GM12878 (cell line): ENCODE data around the gene SLC35F3. TPM values are rescaled to one million over a fixed set of nuclear protein-coding genes. Genes with fewer than 3 reads are reported as not detected.

Experiments
- CHD1 ChIP-seq: IDR thresholded peaks from 2 replicates; pipeline ENCODE4 v1.6.1; 2012; ENCODE audit warnings: low read depth, low read length, improper control_type of control experiment
- CHD4 ChIP-seq: fragments of 200-600 bp; sonication (generic); IDR thresholded peaks from 2 replicates; pipeline ENCODE4 v1.6.1; 2016; ENCODE audit warnings: mild to moderate bottlenecking
- EZH2 ChIP-seq: IDR thresholded peaks from 2 replicates; pipeline ENCODE4 v1.6.1; 2012; ENCODE audit warnings: low read depth, mild to moderate bottlenecking, control low read depth, inconsistent platforms, low read length, borderline replicate concordance; ENCODE audit not compliant: control insufficient read depth
- PAX5 ChIP-seq: IDR thresholded peaks from 2 replicates; pipeline ENCODE4 v1.6.1; 2011; ENCODE audit warnings: low read depth, low read length, borderline replicate concordance
- PAX8 ChIP-seq: fragments of 450-650 bp; IDR thresholded peaks from 2 replicates; pipeline ENCODE4 v1.6.1; 2017; ENCODE audit warnings: mild to moderate bottlenecking, moderate library complexity
- SIN3A ChIP-seq: IDR thresholded peaks from 2 replicates; pipeline ENCODE4 v1.6.1; 2012; ENCODE audit warnings: low read depth, low read length, improper control_type of control experiment
- SUPT20H ChIP-seq: IDR thresholded peaks from 2 replicates; pipeline ENCODE4 v1.6.1; 2011; ENCODE audit warnings: low read depth, mild to moderate bottlenecking, low read length, moderate library complexity, borderline replicate concordance; ENCODE audit not compliant: control insufficient read depth
- ZNF687 ChIP-seq: fragments of 450-650 bp; IDR thresholded peaks from 2 replicates; pipeline ENCODE4 v1.6.1; 2017; ENCODE audit warnings: mild to moderate bottlenecking, moderate library complexity
- polyA plus RNA-seq, 11 experiments: library from polyadenylated mRNA; depleted of rRNA in 4 of 11; unstranded in 6 of 11; stranded (reverse) in 5 of 11; fragments of >200 nt; fragmentation: Nextera tagmentation in 4 of 11; fragmentation: Illumina TruSeq in 1 of 11; extraction: Ambion mirVana in 4 of 11; extraction: Trizol in 1 of 11; gene quantifications; 1 replicate in 1 of 11; 2 replicates in 10 of 11; pipeline versions ENCODE4 v1.2.1 to v1.2.3, GENCODE V29; 2011 to 2016; ENCODE audit warnings: inconsistent platforms in 2 of 11, missing spikeins in 2 of 11, low read depth in 1 of 11
- total RNA-seq, 4 experiments: library from RNA; depleted of rRNA in 3 of 4; stranded (reverse); fragments of >200 nt in 3 of 4; fragmentation: Illumina TruSeq in 1 of 4; extraction: Trizol in 1 of 4; gene quantifications; 2 replicates each; pipeline versions ENCODE4 v1.2.1 to v1.2.3, GENCODE V29; 2013 to 2021
- TF ChIP-seq, protein P1 (sequence below): IDR thresholded peaks from 2 replicates; pipeline ENCODE4 v1.6.1; 2012; ENCODE audit warnings: improper control_type of control experiment, low read depth, low read length; ENCODE audit not compliant: insufficient replicate concordance
- TF ChIP-seq, protein P2 (sequence below): IDR thresholded peaks from 2 replicates; pipeline ENCODE4 v1.6.1; 2012; ENCODE audit warnings: low read length, inconsistent platforms

Gene SLC35F3
- total and polyA plus RNA-seq, 10 of the 15 experiments (the other 5 are each of a cell fraction or from before 2014, with no cell fraction given) = 1.0 to 8.6 (median 5.7) TPM

DNA sequence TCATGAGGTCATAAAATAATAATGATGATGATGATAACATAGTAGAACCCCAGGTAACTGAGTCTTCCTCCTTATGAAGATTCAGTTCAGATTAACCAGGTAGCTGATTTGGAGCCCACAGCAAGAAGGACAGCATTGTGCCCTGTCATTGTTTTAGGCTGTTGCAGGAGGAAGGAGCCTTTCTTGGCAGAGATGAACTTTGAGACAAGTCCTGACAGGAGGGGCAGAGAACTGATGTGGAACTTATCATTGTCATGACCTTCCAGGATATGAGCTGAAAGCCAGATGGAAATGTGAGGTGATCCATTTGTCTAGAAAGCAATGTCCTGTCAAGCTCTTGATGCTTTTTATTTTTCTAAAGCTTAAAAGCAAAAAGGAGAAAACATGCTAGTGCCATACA lies 336.2 kb downstream of the SLC35F3 start (continued):
- TF ChIP-seq ZNF687 (no peak), SUPT20H (no peak), PAX8 (no peak), CHD1 (no peak), EZH2 (no peak), PAX5 (no peak), CHD4 (no peak), SIN3A (no peak)
- TF ChIP-seq, protein P1, sequence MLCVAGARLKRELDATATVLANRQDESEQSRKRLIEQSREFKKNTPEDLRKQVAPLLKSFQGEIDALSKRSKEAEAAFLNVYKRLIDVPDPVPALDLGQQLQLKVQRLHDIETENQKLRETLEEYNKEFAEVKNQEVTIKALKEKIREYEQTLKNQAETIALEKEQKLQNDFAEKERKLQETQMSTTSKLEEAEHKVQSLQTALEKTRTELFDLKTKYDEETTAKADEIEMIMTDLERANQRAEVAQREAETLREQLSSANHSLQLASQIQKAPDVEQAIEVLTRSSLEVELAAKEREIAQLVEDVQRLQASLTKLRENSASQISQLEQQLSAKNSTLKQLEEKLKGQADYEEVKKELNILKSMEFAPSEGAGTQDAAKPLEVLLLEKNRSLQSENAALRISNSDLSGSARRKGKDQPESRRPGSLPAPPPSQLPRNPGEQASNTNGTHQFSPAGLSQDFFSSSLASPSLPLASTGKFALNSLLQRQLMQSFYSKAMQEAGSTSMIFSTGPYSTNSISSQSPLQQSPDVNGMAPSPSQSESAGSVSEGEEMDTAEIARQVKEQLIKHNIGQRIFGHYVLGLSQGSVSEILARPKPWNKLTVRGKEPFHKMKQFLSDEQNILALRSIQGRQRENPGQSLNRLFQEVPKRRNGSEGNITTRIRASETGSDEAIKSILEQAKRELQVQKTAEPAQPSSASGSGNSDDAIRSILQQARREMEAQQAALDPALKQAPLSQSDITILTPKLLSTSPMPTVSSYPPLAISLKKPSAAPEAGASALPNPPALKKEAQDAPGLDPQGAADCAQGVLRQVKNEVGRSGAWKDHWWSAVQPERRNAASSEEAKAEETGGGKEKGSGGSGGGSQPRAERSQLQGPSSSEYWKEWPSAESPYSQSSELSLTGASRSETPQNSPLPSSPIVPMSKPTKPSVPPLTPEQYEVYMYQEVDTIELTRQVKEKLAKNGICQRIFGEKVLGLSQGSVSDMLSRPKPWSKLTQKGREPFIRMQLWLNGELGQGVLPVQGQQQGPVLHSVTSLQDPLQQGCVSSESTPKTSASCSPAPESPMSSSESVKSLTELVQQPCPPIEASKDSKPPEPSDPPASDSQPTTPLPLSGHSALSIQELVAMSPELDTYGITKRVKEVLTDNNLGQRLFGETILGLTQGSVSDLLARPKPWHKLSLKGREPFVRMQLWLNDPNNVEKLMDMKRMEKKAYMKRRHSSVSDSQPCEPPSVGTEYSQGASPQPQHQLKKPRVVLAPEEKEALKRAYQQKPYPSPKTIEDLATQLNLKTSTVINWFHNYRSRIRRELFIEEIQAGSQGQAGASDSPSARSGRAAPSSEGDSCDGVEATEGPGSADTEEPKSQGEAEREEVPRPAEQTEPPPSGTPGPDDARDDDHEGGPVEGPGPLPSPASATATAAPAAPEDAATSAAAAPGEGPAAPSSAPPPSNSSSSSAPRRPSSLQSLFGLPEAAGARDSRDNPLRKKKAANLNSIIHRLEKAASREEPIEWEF = no peak
- TF ChIP-seq, protein P2, sequence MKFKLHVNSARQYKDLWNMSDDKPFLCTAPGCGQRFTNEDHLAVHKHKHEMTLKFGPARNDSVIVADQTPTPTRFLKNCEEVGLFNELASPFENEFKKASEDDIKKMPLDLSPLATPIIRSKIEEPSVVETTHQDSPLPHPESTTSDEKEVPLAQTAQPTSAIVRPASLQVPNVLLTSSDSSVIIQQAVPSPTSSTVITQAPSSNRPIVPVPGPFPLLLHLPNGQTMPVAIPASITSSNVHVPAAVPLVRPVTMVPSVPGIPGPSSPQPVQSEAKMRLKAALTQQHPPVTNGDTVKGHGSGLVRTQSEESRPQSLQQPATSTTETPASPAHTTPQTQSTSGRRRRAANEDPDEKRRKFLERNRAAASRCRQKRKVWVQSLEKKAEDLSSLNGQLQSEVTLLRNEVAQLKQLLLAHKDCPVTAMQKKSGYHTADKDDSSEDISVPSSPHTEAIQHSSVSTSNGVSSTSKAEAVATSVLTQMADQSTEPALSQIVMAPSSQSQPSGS = no peak
- TF ChIP-seq, all 136 proteins: peak for 0
